22Rv1 (cell line): ENCODE measurements around the gene AP5S1.

Experiments used
- H3K27ac ChIP-seq: fragments of 450-650 bp; 2 replicates; pipeline ENCODE4 v1.5.1; 2017
- CTCF ChIP-seq: fragments of 450-650 bp; IDR thresholded peaks from 2 replicates; pipeline ENCODE4 v1.5.1; 2017; ENCODE audit warnings: mild to moderate bottlenecking
- ZFX ChIP-seq: fragments of 450-650 bp; IDR thresholded peaks from 2 replicates; pipeline ENCODE4 v1.6.1; 2017; ENCODE audit warnings: antibody characterized with exemption, borderline replicate concordance

The AP5S1 gene

GRCh38 chr20:3804254-3804751, 16.0 kb upstream of the AP5S1 start:
- H3K27ac ChIP-seq: peak overlapping the region; percentile 99; the same call in 1 of the 2 replicates
- TF ChIP-seq ZFX (no peak), CTCF (no peak)

GRCh38 chr20:3804781-3805180, 15.6 kb upstream of the AP5S1 start:
- TF ChIP-seq CTCF (no peak), ZFX (no peak)
- peak overlapping the region; percentile 99 for H3K27ac ChIP-seq

- peak overlapping the region; percentile 99 for H3K27ac ChIP-seq
Observed at GRCh38 chr20:3808544-3808943, 11.8 kb upstream of the AP5S1 start.

GRCh38 chr20:3811467-3812258, 8.7 kb upstream of the AP5S1 start:
- H3K27ac ChIP-seq: peak overlapping the region; percentile 89
- TF ChIP-seq CTCF: no peak
- TF ChIP-seq ZFX: no peak

More at GRCh38 chr20:3808544-3808943, 11.8 kb upstream of the AP5S1 start:
- TF ChIP-seq ZFX: no peak
- TF ChIP-seq CTCF: no peak

GRCh38 chr20:3812259-3812681, 8.1 kb upstream of the AP5S1 start:
- TF ChIP-seq CTCF (no peak), ZFX (no peak)
- H3K27ac ChIP-seq: peak overlapping the region; percentile 89

- H3K27ac ChIP-seq: peak overlapping the region; percentile 89
- TF ChIP-seq CTCF (no peak), ZFX (no peak)
Observed at GRCh38 chr20:3812975-3813847, 7.1 kb upstream of the AP5S1 start.
